Measurements from ENCODE around the gene GNPTAB. TPM values are rescaled to one million over a fixed set of nuclear protein-coding genes. Genes with fewer than 3 reads are reported as not detected.

GNPTAB gene
- total RNA-seq, 1 donor, result 86.8 TPM

GRCh38 chr12:101749657-101750056 lies 81.1 kb downstream of the GNPTAB start:
- no peak for DNase-seq (ENCODE audit: low read depth)
- H3K4me3 ChIP-seq (ENCODE audit: low read depth, low read length), result no peak overlapping the region
- TF ChIP-seq CTCF (IDR thresholded peaks at IDR 0.05; ENCODE audit: insufficient read depth, low read depth, low read length), result no peak

GRCh38 chr12:101748907-101749306 lies 81.9 kb downstream of the GNPTAB start:
- TF ChIP-seq CTCF (IDR thresholded peaks at IDR 0.05; ENCODE audit: insufficient read depth, low read depth, low read length), result no peak
- no peak for DNase-seq (ENCODE audit: low read depth)
- no peak overlapping the region for H3K4me3 ChIP-seq (ENCODE audit: low read depth, low read length)

- no peak for DNase-seq (ENCODE audit: low read depth)
- TF ChIP-seq CTCF (IDR thresholded peaks at IDR 0.05; ENCODE audit: insufficient read depth, low read depth, low read length), result no peak
- no peak overlapping the region for H3K4me3 ChIP-seq (ENCODE audit: low read depth, low read length)
Observed at GRCh38 chr12:101747697-101748096, 83.1 kb downstream of the GNPTAB start.

- DNase-seq (ENCODE audit: low read depth), result no peak
- no peak overlapping the region for H3K4me3 ChIP-seq (ENCODE audit: low read depth, low read length)
- TF ChIP-seq CTCF (IDR thresholded peaks at IDR 0.05; ENCODE audit: insufficient read depth, low read depth, low read length), result no peak
Observed at GRCh38 chr12:101746661-101747060, 84.1 kb downstream of the GNPTAB start.

GRCh38 chr12:101746196-101746595 lies 84.6 kb downstream of the GNPTAB start:
- TF ChIP-seq CTCF (IDR thresholded peaks at IDR 0.05; ENCODE audit: insufficient read depth, low read depth, low read length), result no peak
- DNase-seq (ENCODE audit: low read depth), result no peak
- no peak overlapping the region for H3K4me3 ChIP-seq (ENCODE audit: low read depth, low read length)

GRCh38 chr12:101745481-101745880 lies 85.3 kb downstream of the GNPTAB start:
- no peak for DNase-seq (ENCODE audit: low read depth)
- no peak for TF ChIP-seq CTCF (IDR thresholded peaks at IDR 0.05; ENCODE audit: insufficient read depth, low read depth, low read length)
- H3K4me3 ChIP-seq (ENCODE audit: low read depth, low read length), result no peak overlapping the region

GRCh38 chr12:101743724-101744472 lies 86.9 kb downstream of the GNPTAB start:
- TF ChIP-seq CTCF (IDR thresholded peaks at IDR 0.05; ENCODE audit: insufficient read depth, low read depth, low read length), result no peak
- no peak for DNase-seq (ENCODE audit: low read depth)
- H3K4me3 ChIP-seq (ENCODE audit: low read depth, low read length), result no peak overlapping the region
